ENCODE measurements around the gene CD276. TPM values are rescaled to one million over a fixed set of nuclear protein-coding genes. Genes with fewer than 3 reads are reported as not detected.

CD276 gene
- total RNA-seq, 1 donor from 2014 or later, result 78.1 TPM

GRCh38 chr15:73752806-73753193 lies 68.6 kb downstream of the CD276 start:
- no peaks in the 10 kb centered on the region for H3K27me3 ChIP-seq
- no peaks in the 10 kb centered on the region for H3K9me3 ChIP-seq
- H3K4me1 ChIP-seq, result peaks cover 32% of the 10 kb centered on the region
- no peak for DNase-seq (ENCODE audit: extremely low spot score in 2 of 2)
- H3K27ac ChIP-seq, result peak overlapping the region; percentile 85
- intact Hi-C loops (cut with DNase I), result no loop called here
- no peaks in the 10 kb centered on the region for H3K36me3 ChIP-seq
- TF ChIP-seq POLR2A (IDR thresholded peaks at IDR 0.05) (no peak), POLR2AphosphoS5 (IDR thresholded peaks at IDR 0.05; ENCODE audit: insufficient read depth in 1 of 2, low read depth in 1 of 2) (no peak)
- TF ChIP-seq, protein P1, sequence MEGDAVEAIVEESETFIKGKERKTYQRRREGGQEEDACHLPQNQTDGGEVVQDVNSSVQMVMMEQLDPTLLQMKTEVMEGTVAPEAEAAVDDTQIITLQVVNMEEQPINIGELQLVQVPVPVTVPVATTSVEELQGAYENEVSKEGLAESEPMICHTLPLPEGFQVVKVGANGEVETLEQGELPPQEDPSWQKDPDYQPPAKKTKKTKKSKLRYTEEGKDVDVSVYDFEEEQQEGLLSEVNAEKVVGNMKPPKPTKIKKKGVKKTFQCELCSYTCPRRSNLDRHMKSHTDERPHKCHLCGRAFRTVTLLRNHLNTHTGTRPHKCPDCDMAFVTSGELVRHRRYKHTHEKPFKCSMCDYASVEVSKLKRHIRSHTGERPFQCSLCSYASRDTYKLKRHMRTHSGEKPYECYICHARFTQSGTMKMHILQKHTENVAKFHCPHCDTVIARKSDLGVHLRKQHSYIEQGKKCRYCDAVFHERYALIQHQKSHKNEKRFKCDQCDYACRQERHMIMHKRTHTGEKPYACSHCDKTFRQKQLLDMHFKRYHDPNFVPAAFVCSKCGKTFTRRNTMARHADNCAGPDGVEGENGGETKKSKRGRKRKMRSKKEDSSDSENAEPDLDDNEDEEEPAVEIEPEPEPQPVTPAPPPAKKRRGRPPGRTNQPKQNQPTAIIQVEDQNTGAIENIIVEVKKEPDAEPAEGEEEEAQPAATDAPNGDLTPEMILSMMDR (IDR thresholded peaks at IDR 0.05), result no peak
- peak overlapping the region; percentile 71 to 72 for H3K4me3 ChIP-seq

DNA sequence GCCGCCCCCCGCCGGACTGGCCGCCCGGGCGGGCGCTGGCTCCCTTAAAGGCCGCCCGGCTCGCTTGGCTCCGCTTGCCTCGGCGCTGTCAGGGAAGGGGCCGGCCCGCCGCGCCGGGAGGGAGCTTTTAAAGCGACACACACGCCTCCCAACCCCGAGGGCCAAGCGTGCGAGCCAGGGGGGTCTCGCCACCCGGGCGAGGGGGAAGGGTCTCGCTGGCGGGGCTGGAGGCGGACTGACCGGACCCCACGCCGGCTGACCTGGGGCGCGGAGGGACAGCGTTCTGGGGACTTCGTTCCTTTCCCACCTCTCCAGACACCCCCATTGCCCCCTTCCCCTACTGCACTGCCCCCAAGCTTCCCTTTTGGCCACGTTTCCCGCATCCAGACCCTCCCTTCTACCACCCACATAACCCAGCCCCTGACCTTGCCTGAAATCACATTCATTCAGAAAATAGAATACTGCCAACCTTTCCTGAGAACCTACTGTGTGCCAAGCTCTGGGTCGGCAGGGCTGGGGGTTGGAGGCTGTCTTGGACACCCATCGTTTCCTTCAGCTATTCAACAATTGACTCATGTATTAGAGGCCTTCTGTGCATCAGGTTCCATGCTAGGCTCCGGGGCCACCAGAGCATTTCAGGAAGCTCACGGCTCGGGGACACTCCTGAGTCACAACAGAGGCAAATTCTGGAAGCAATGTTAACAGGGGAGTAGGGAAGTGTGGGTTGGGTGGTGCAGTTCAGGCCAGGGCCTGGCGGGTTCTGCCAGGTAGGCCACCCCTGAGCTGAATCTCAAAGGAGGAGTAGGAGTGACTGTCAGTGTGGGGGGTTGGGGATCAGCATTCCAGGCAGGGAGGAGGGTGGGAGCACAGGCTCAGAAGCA lies 69.3 kb downstream of the CD276 start, which contains the start of gene INSYN1:
Gene INSYN1, minus strand, starts transcription at position 102 of the 881 bp plus-strand sequence. CDS start 2,221 bp downstream, outside the sequence.
- no peak for TF ChIP-seq POLR2A (IDR thresholded peaks at IDR 0.05)
- TF ChIP-seq, protein P1 (IDR thresholded peaks at IDR 0.05), result no peak
- TF ChIP-seq POLR2AphosphoS5 (IDR thresholded peaks at IDR 0.05; ENCODE audit: insufficient read depth in 1 of 2, low read depth in 1 of 2), result no peak
- no peaks in the 10 kb centered on the region for H3K9me3 ChIP-seq
- peak within 1 kb of the TSS; percentile 71 to 72 for H3K4me3 ChIP-seq
- peak within 1 kb of the TSS; percentile 85 for H3K27ac ChIP-seq
- H3K27me3 ChIP-seq, result no peaks in the 10 kb centered on the region
- H3K4me1 ChIP-seq, result peaks cover 32% of the 10 kb centered on the region
- H3K36me3 ChIP-seq, result no peaks in the 10 kb centered on the region
- intact Hi-C loops (cut with DNase I), result no loop called here
- no peak for DNase-seq (ENCODE audit: extremely low spot score in 2 of 2)

DNA sequence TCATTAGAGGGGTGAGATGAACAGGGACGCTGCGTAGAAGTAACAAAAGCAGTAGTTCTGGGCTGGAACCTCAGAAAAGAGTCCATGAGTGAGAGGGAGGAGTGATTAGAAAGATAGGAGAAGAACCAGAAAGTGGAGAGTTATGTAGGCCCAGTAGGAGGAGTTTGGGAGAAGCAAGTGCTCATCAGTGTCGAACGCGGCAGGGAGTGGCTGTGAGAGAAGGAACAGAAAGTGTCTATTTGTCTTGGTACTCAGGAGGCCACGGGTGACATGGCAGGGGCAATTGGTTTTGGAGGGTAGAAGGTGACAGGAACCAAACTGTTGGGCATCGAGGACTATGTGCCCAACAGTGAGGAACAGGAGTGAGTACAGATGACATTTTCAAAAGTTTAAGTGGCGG lies 70.3 kb downstream of the CD276 start:
- Histone ChIP-seq H3K27ac (peak overlapping the region; percentile 72), H3K9me3 (no peaks in the 10 kb centered on the region), H3K36me3 (no peaks in the 10 kb centered on the region), H3K27me3 (no peaks in the 10 kb centered on the region), H3K4me1 (peaks cover 32% of the 10 kb centered on the region), H3K4me3 (no peak overlapping the region)
- intact Hi-C loops (cut with DNase I), result no loop called here
- TF ChIP-seq, protein P1 (IDR thresholded peaks at IDR 0.05), result no peak
- TF ChIP-seq POLR2AphosphoS5 (IDR thresholded peaks at IDR 0.05; ENCODE audit: insufficient read depth in 1 of 2, low read depth in 1 of 2), result no peak
- no peak for TF ChIP-seq POLR2A (IDR thresholded peaks at IDR 0.05)
- no peak for DNase-seq (ENCODE audit: extremely low spot score in 2 of 2)

GRCh38 chr15:73755481-73755880 lies 71.3 kb downstream of the CD276 start:
- peaks cover 32% of the 10 kb centered on the region for H3K4me1 ChIP-seq
- H3K4me3 ChIP-seq, result no peak overlapping the region
- H3K27ac ChIP-seq, result no peak overlapping the region
- TF ChIP-seq, protein P1 (IDR thresholded peaks at IDR 0.05), result no peak
- TF ChIP-seq POLR2AphosphoS5 (IDR thresholded peaks at IDR 0.05; ENCODE audit: insufficient read depth in 1 of 2, low read depth in 1 of 2) (no peak), POLR2A (IDR thresholded peaks at IDR 0.05) (no peak)
- no peaks in the 10 kb centered on the region for H3K27me3 ChIP-seq
- intact Hi-C loops (cut with DNase I), result no loop called here
- H3K9me3 ChIP-seq, result no peaks in the 10 kb centered on the region
- DNase-seq (ENCODE audit: extremely low spot score in 2 of 2), result no peak
- no peaks in the 10 kb centered on the region for H3K36me3 ChIP-seq

- intact Hi-C loops (cut with DNase I), result no loop called here
- no peak overlapping the region for H3K27ac ChIP-seq
- H3K4me3 ChIP-seq, result no peak overlapping the region
- TF ChIP-seq POLR2A (IDR thresholded peaks at IDR 0.05) (no peak), POLR2AphosphoS5 (IDR thresholded peaks at IDR 0.05; ENCODE audit: insufficient read depth in 1 of 2, low read depth in 1 of 2) (no peak)
- TF ChIP-seq, protein P1 (IDR thresholded peaks at IDR 0.05), result no peak
- no peak for DNase-seq (ENCODE audit: extremely low spot score in 2 of 2)
- H3K9me3 ChIP-seq, result no peaks in the 10 kb centered on the region
- H3K36me3 ChIP-seq, result no peaks in the 10 kb centered on the region
- H3K4me1 ChIP-seq, result peaks cover 29% of the 10 kb centered on the region
- no peaks in the 10 kb centered on the region for H3K27me3 ChIP-seq
Measured at GRCh38 chr15:73755946-73756345, 71.8 kb downstream of the CD276 start.
